Neural cell (in vitro differentiated cells): Measurements from ENCODE around the gene PRMT3. TPM values are rescaled to one million over a fixed set of nuclear protein-coding genes. Genes with fewer than 3 reads are reported as not detected.

Experiments
- H2AFZ ChIP-seq: fragments of 200-600, 300-800 bp; sonication (generic), shearing (Covaris generic); 2 replicates; pipeline ENCODE4 v1.6.0; 2014; ENCODE audit warnings: low read depth, mild to moderate bottlenecking, antibody characterized with exemption, low read length, moderate library complexity
- H3F3A ChIP-seq: fragments of 200-600 bp; shearing (Covaris generic); 2 replicates; pipeline ENCODE4 v1.6.1; 2016; ENCODE audit warnings: mild to moderate bottlenecking, moderate library complexity, mixed read lengths, antibody characterized with exemption, low read length; ENCODE audit not compliant: insufficient read depth, poor library complexity, severe bottlenecking
- H3K27ac ChIP-seq: fragments of 200-600, 300-800 bp; sonication (generic), shearing (Covaris generic); 2 replicates; pipeline ENCODE4 v1.5.1; 2014; ENCODE audit warnings: mild to moderate bottlenecking, low read length, moderate library complexity
- H3K27me3 ChIP-seq: fragments of 300-800, 200-600 bp; sonication (generic), shearing (Covaris generic); 2 replicates; pipeline ENCODE4 v1.6.0; 2014; ENCODE audit warnings: mild to moderate bottlenecking, low read depth, low read length, moderate library complexity; ENCODE audit not compliant: insufficient read depth
- H3K36me3 ChIP-seq: fragments of 300-800, 200-600 bp; sonication (generic), shearing (Covaris generic); 2 replicates; pipeline ENCODE4 v1.5.1; 2014; ENCODE audit warnings: mild to moderate bottlenecking, antibody characterized with exemption, low read length, moderate library complexity; ENCODE audit not compliant: insufficient read depth
- H3K4me2 ChIP-seq: fragments of 300-800, 200-600 bp; sonication (generic), shearing (Covaris generic); 2 replicates; pipeline ENCODE4 v1.6.0; 2014; ENCODE audit warnings: mild to moderate bottlenecking, low read length
- H3K4me3 ChIP-seq: fragments of 300-800, 200-600 bp; sonication (generic), shearing (Covaris generic); 2 replicates; pipeline ENCODE4 v1.5.1; 2014; ENCODE audit warnings: mild to moderate bottlenecking, low read length, moderate library complexity
- H3K79me2 ChIP-seq: fragments of 200-600 bp; shearing (Covaris generic); replicated peaks from 2 replicates; pipeline ENCODE4 v1.6.0; 2014; ENCODE audit warnings: mild to moderate bottlenecking, low read length, moderate library complexity; ENCODE audit not compliant: insufficient read depth
- H3K9ac ChIP-seq: fragments of 300-800, 200-600 bp; sonication (generic), shearing (Covaris generic); 2 replicates; pipeline ENCODE4 v1.6.1; 2016; ENCODE audit warnings: mild to moderate bottlenecking, low read length, mixed read lengths
- H3K9me2 ChIP-seq: fragments of 200-600 bp; shearing (Covaris generic); 2 replicates; pipeline ENCODE4 v1.6.1; 2016; ENCODE audit warnings: mild to moderate bottlenecking, low read length, mixed read lengths; ENCODE audit not compliant: insufficient read depth
- H3K9me3 ChIP-seq: fragments of 200-600, 300-800 bp; sonication (generic), shearing (Covaris generic); 2 replicates; pipeline ENCODE4 v1.6.1; 2016; ENCODE audit warnings: mild to moderate bottlenecking, mixed run types, low read length, moderate library complexity, mixed read lengths
- H4K20me1 ChIP-seq: fragments of 200-600 bp; shearing (Covaris generic); 2 replicates; pipeline ENCODE4 v1.6.1; 2016; ENCODE audit warnings: mild to moderate bottlenecking, mixed run types; ENCODE audit not compliant: insufficient read depth
- EP300 ChIP-seq: fragments of 450-650 bp; conservative IDR thresholded peaks from 2 replicates; pipeline ENCODE4 v1.6.1; 2014; ENCODE audit warnings: antibody characterized with exemption, mild to moderate bottlenecking, moderate library complexity; ENCODE audit not compliant: poor library complexity, severe bottlenecking
- EZH2 ChIP-seq: fragments of 200-600, 300-800 bp; shearing (Covaris generic), sonication (generic); IDR thresholded peaks from 2 replicates; pipeline ENCODE4 v1.6.1; 2014; ENCODE audit warnings: antibody characterized with exemption, low read length, borderline replicate concordance, mild to moderate bottlenecking; ENCODE audit not compliant: insufficient read depth, poor library complexity, severe bottlenecking
- MXI1 ChIP-seq: fragments of 450-650 bp; conservative IDR thresholded peaks from 2 replicates; pipeline ENCODE4 v1.6.1; 2014; ENCODE audit warnings: antibody characterized with exemption, mild to moderate bottlenecking; ENCODE audit not compliant: poor library complexity, severe bottlenecking
- POLR2AphosphoS5 ChIP-seq: IDR thresholded peaks from 2 replicates; pipeline ENCODE4 v1.6.1; 2012
- RAD21 ChIP-seq: fragments of 450-650 bp; conservative IDR thresholded peaks from 2 replicates; pipeline ENCODE4 v1.6.1; 2014; ENCODE audit warnings: antibody characterized with exemption, mild to moderate bottlenecking, moderate library complexity
- REST ChIP-seq: IDR thresholded peaks from 2 replicates; pipeline ENCODE4 v1.6.1; 2012; ENCODE audit warnings: borderline replicate concordance
- SMC3 ChIP-seq: fragments of 450-650 bp; conservative IDR thresholded peaks from 2 replicates; pipeline ENCODE4 v1.6.1; 2014; ENCODE audit warnings: antibody characterized with exemption, mild to moderate bottlenecking, moderate library complexity; ENCODE audit not compliant: poor library complexity
- TAF1 ChIP-seq: IDR thresholded peaks from 2 replicates; pipeline ENCODE4 v1.6.1; 2012; ENCODE audit warnings: low read depth
- polyA plus RNA-seq: library from polyadenylated mRNA; depleted of rRNA; stranded (reverse); fragments of >200 nt; gene quantifications from 2 replicates; pipeline ENCODE4 v1.2.3, GENCODE V29; 2014
- TF ChIP-seq, protein P1 (sequence below): fragments of 450-650 bp; IDR thresholded peaks from 2 replicates; pipeline ENCODE4 v1.5.1; 2014; ENCODE audit warnings: antibody characterized with exemption, mild to moderate bottlenecking, moderate library complexity; ENCODE audit not compliant: poor library complexity, severe bottlenecking

Gene PRMT3
- polyA plus RNA-seq, 1 donor from 2014 or later = 16.5 TPM

GRCh38 chr11:20450829-20451228 lies 63.3 kb downstream of the PRMT3 start:
- H3K36me3 ChIP-seq = no peaks in the 10 kb centered on the region
- no peaks in the 10 kb centered on the region for H3K79me2 ChIP-seq
- H3K9ac ChIP-seq = no peak overlapping the region
- H3K9me2 ChIP-seq = no peaks in the 10 kb centered on the region
- no peaks in the 10 kb centered on the region for H3K27me3 ChIP-seq
- H3K9me3 ChIP-seq = no peaks in the 10 kb centered on the region
- TF ChIP-seq RAD21 (no peak), POLR2AphosphoS5 (no peak), TAF1 (no peak), REST (no peak), EP300 (no peak), SMC3 (no peak), MXI1 (no peak), EZH2 (no peak)
- TF ChIP-seq, protein P1, sequence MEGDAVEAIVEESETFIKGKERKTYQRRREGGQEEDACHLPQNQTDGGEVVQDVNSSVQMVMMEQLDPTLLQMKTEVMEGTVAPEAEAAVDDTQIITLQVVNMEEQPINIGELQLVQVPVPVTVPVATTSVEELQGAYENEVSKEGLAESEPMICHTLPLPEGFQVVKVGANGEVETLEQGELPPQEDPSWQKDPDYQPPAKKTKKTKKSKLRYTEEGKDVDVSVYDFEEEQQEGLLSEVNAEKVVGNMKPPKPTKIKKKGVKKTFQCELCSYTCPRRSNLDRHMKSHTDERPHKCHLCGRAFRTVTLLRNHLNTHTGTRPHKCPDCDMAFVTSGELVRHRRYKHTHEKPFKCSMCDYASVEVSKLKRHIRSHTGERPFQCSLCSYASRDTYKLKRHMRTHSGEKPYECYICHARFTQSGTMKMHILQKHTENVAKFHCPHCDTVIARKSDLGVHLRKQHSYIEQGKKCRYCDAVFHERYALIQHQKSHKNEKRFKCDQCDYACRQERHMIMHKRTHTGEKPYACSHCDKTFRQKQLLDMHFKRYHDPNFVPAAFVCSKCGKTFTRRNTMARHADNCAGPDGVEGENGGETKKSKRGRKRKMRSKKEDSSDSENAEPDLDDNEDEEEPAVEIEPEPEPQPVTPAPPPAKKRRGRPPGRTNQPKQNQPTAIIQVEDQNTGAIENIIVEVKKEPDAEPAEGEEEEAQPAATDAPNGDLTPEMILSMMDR = no peak
- H2AFZ ChIP-seq = no peak overlapping the region
- no peak overlapping the region for H3K27ac ChIP-seq
- H3F3A ChIP-seq = no peaks in the 10 kb centered on the region
- H3K4me2 ChIP-seq = no peak overlapping the region
- no peaks in the 10 kb centered on the region for H4K20me1 ChIP-seq
- no peak overlapping the region for H3K4me3 ChIP-seq

- Histone ChIP-seq H3K9ac (no peak overlapping the region), H3K36me3 (no peaks in the 10 kb centered on the region), H3K27ac (no peak overlapping the region), H3K79me2 (no peaks in the 10 kb centered on the region), H3K4me2 (no peak overlapping the region), H4K20me1 (no peaks in the 10 kb centered on the region), H3K27me3 (no peaks in the 10 kb centered on the region), H3K9me3 (no peaks in the 10 kb centered on the region), H3K4me3 (no peak overlapping the region), H3F3A (no peaks in the 10 kb centered on the region), H3K9me2 (no peaks in the 10 kb centered on the region), H2AFZ (no peak overlapping the region)
- TF ChIP-seq EZH2 (no peak), EP300 (no peak), RAD21 (no peak), REST (no peak), MXI1 (no peak), POLR2AphosphoS5 (no peak), TAF1 (no peak), SMC3 (no peak)
- TF ChIP-seq, protein P1 = no peak
Measured at GRCh38 chr11:20451568-20451967, 64.1 kb downstream of the PRMT3 start.
